ENCODE data around the gene LACTBL1. TPM values are rescaled to one million over a fixed set of nuclear protein-coding genes. Genes with fewer than 3 reads are reported as not detected.

The LACTBL1 gene
- total and polyA plus RNA-seq, 4 donors: not detected

- Histone ChIP-seq H3K9me3 (ENCODE audit: control insufficient read depth in 4 of 4, low read length in 3 of 4) (no peaks in the 10 kb centered on the region), H3K27me3 (ENCODE audit: control insufficient read depth in 4 of 4, insufficient read depth in 4 of 4, low read length in 3 of 4) (no peaks in the 10 kb centered on the region), H3K27ac (ENCODE audit: low read depth in 1 of 2, low read length in 2 of 2) (no peak overlapping the region), H3K4me1 (ENCODE audit: control insufficient read depth in 4 of 4, insufficient read depth in 4 of 4, low read length in 3 of 4) (no peaks in the 10 kb centered on the region), H3K36me3 (ENCODE audit: control insufficient read depth in 4 of 4, insufficient read depth in 3 of 4, low read depth in 1 of 4, low read length in 3 of 4) (no peaks in the 10 kb centered on the region), H3K4me3 (ENCODE audit: low read depth in 1 of 3, low read length in 3 of 3) (no peak overlapping the region), H3K9ac (ENCODE audit: low read depth in 1 of 2, low read length in 2 of 2) (no peak overlapping the region)
- no peak for DNase-seq (ENCODE audit: low spot score)
- TF ChIP-seq ATF3 (IDR thresholded peaks at IDR 0.05) (no peak), TAF1 (conservative IDR thresholded peaks at IDR 0.05) (no peak), GABPA (IDR thresholded peaks at IDR 0.05 in 1 of 2, conservative IDR thresholded peaks at IDR 0.05 in 1 of 2) (no peak), CTCF (IDR thresholded peaks at IDR 0.05; ENCODE audit: low read depth, low read length, missing input control) (no peak), FOXA1 (IDR thresholded peaks at IDR 0.05) (no peak), JUND (IDR thresholded peaks at IDR 0.05) (no peak), SP1 (IDR thresholded peaks at IDR 0.05) (no peak), RAD21 (IDR thresholded peaks at IDR 0.05) (no peak), HNF4A (conservative IDR thresholded peaks at IDR 0.05) (no peak), NR2F2 (IDR thresholded peaks at IDR 0.05) (no peak), YY1 (IDR thresholded peaks at IDR 0.05) (no peak), ZBTB33 (IDR thresholded peaks at IDR 0.05) (no peak), FOXA2 (IDR thresholded peaks at IDR 0.05) (no peak), MAX (IDR thresholded peaks at IDR 0.05) (no peak)
- 82% methylated on average over 2 of the region's 2 CpGs for WGBS
Observed at GRCh38 chr1:22906968-22907367, 65.7 kb downstream of the LACTBL1 start.

- no peaks in the 10 kb centered on the region for H3K27me3 ChIP-seq (ENCODE audit: control insufficient read depth in 4 of 4, insufficient read depth in 4 of 4, low read length in 3 of 4)
- 91% methylated on average over 3 of the region's 3 CpGs for WGBS
- H3K27ac ChIP-seq (ENCODE audit: low read depth in 1 of 2, low read length in 2 of 2): no peak overlapping the region
- H3K9me3 ChIP-seq (ENCODE audit: control insufficient read depth in 4 of 4, low read length in 3 of 4): no peaks in the 10 kb centered on the region
- no peaks in the 10 kb centered on the region for H3K36me3 ChIP-seq (ENCODE audit: control insufficient read depth in 4 of 4, insufficient read depth in 3 of 4, low read depth in 1 of 4, low read length in 3 of 4)
- no peak for DNase-seq (ENCODE audit: low spot score)
- TF ChIP-seq CTCF (IDR thresholded peaks at IDR 0.05; ENCODE audit: low read depth, low read length, missing input control) (no peak), MAX (IDR thresholded peaks at IDR 0.05) (no peak), JUND (IDR thresholded peaks at IDR 0.05) (no peak), EGR1 (IDR thresholded peaks at IDR 0.05; ENCODE audit: low read depth in 2 of 2) (no peak), RXRA (IDR thresholded peaks at IDR 0.05) (no peak), SP1 (IDR thresholded peaks at IDR 0.05) (no peak), GABPA (IDR thresholded peaks at IDR 0.05 in 1 of 2, conservative IDR thresholded peaks at IDR 0.05 in 1 of 2) (no peak), ZBTB33 (IDR thresholded peaks at IDR 0.05) (no peak), FOXA2 (IDR thresholded peaks at IDR 0.05) (no peak), RAD21 (IDR thresholded peaks at IDR 0.05) (no peak), ATF3 (IDR thresholded peaks at IDR 0.05) (no peak), HNF4A (conservative IDR thresholded peaks at IDR 0.05) (no peak), YY1 (IDR thresholded peaks at IDR 0.05) (no peak), HNF4G (IDR thresholded peaks at IDR 0.05) (no peak), REST (IDR thresholded peaks at IDR 0.05) (no peak), TAF1 (conservative IDR thresholded peaks at IDR 0.05) (no peak), FOXA1 (IDR thresholded peaks at IDR 0.05) (no peak), NR2F2 (IDR thresholded peaks at IDR 0.05) (no peak)
- H3K9ac ChIP-seq (ENCODE audit: low read depth in 1 of 2, low read length in 2 of 2): no peak overlapping the region
- no peaks in the 10 kb centered on the region for H3K4me1 ChIP-seq (ENCODE audit: control insufficient read depth in 4 of 4, insufficient read depth in 4 of 4, low read length in 3 of 4)
- H3K4me3 ChIP-seq (ENCODE audit: low read depth in 1 of 3, low read length in 3 of 3): no peak overlapping the region
Observed at GRCh38 chr1:22903113-22903512, 69.6 kb downstream of the LACTBL1 start.
